Breast epithelium (tissue), 3 donors: ENCODE data around the gene CLK4.

Experiments
- CTCF ChIP-seq, 3 donors: fragments of 450-650 bp; IDR thresholded peaks; one replicate each; pipeline ENCODE4 v1.5.1; 2016 to 2017; ENCODE audit warnings: antibody characterized with exemption in 3 of 3, mild to moderate bottlenecking in 3 of 3, moderate library complexity in 3 of 3
- POLR2AphosphoS5 ChIP-seq, 3 donors: sonication (generic); formaldehyde crosslinking; IDR thresholded peaks; one replicate each; pipeline ENCODE4 v1.6.1; 2017; ENCODE audit warnings: antibody characterized with exemption in 3 of 3

- TF ChIP-seq POLR2AphosphoS5 (IDR thresholded peaks at IDR 0.05) (no peak), CTCF (IDR thresholded peaks at IDR 0.05) (no peak)
Measured at GRCh38 chr5:178651046-178651810, 24.4 kb upstream of the CLK4 start.
